Astrocyte of the cerebellum (primary cell): ENCODE data around the gene DCLRE1A.

Experiments
- DNase-seq: peaks from one replicate; pipeline ENCODE4 v3.0.0-alpha.2; 2011; ENCODE audit warnings: low read depth
- H3K4me3 ChIP-seq: 2 replicates; pipeline ENCODE4 v1.5.1; 2011; ENCODE audit warnings: mild to moderate bottlenecking, low read depth, low read length, moderate library complexity
- CTCF ChIP-seq: IDR thresholded peaks from 2 replicates; pipeline ENCODE4 v1.5.1; 2012; ENCODE audit warnings: low read length, low read depth, moderate library complexity, mild to moderate bottlenecking; ENCODE audit errors: missing control alignments
- in situ Hi-C: cut with HindIII; loops from 2 replicates; pipeline ENCODE4 v1.10.0; 2017; ENCODE audit warnings: low sequenced_read_pairs

Gene DCLRE1A

GRCh38 chr10:113802997-113803396, 50.9 kb downstream of the DCLRE1A start:
- TF ChIP-seq CTCF, result no peak
- no peak overlapping the region for H3K4me3 ChIP-seq
- in situ Hi-C loops, result loop anchor here (25.0 kb wide), 1 partner anchor 309 kb away; no protein-coding TSS in a partner anchor
- DNase-seq, result no peak

GRCh38 chr10:113801569-113801968, 52.3 kb downstream of the DCLRE1A start:
- TF ChIP-seq CTCF, result no peak
- no peak overlapping the region for H3K4me3 ChIP-seq
- DNase-seq, result no peak
- in situ Hi-C loops, result loop anchor here (25.0 kb wide), 1 partner anchor 311 kb away; no protein-coding TSS in a partner anchor

DNA sequence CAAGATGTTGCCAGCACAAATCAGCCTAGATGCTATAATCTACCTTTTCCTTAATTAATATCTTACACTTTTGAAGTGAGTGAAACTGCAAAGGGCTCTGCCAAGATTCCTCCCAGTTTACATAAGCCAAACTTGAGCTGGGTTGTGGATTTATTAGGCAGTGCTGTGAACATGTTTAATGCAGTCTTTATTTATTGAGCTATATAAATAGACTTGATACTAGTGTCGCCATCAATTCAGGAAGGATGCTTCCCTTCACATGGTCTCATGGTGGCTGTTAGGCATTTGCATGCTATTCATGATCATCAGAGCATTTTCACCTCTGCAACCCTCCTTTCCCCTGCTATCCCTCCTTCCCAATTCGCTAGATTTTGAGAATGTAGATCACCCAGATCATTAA, 62.2 kb downstream of the DCLRE1A start:
- H3K4me3 ChIP-seq, result no peak overlapping the region
- in situ Hi-C loops, result no loop called here
- no peak for TF ChIP-seq CTCF
- no peak for DNase-seq

DNA sequence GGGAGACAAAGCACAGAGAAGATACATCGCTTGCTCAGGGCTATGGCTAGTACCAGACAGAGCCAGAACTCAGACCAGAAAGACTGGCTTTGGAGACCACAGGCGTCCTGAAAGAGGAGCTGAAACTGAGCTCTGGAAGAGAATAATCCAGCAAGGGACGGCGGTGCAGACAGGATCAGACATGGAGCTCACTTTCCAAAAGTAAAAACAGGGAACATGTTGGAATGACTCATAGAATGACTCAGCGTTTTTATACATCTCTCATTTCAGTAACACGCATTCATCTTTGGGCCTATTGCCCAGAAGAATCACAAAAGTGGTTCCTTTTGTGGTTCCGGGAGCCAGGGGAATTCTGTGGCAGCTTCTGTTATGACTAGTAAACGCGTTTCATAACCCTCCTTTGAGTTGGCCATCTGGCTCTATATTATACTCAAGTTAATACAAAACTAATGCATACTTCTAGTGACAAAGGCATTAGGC, 65.2 kb downstream of the DCLRE1A start:
- DNase-seq, result peak; percentile 98
- TF ChIP-seq CTCF, result no peak
- H3K4me3 ChIP-seq, result no peak overlapping the region
- in situ Hi-C loops, result no loop called here
